K562 (cell line): ENCODE data around the gene TUT7. TPM values are rescaled to one million over a fixed set of nuclear protein-coding genes. Genes with fewer than 3 reads are reported as not detected.

ENCODE experiments used
- ARNT ChIP-seq, 2 experiments: fragments of 450-650 bp; IDR thresholded peaks; 2 replicates each; pipeline ENCODE4 v1.6.1; 2016; ENCODE audit warnings: mild to moderate bottlenecking in 1 of 2
- ATF1 ChIP-seq, 2 experiments: fragments of 450-650 bp in 1 of 2; IDR thresholded peaks; 2 replicates each; pipeline ENCODE4 v1.6.1; 2016; ENCODE audit warnings: missing compliant biosample characterization in 1 of 2, missing genetic modification characterization in 1 of 2
- BRD9 ChIP-seq: fragments of 450-650 bp; IDR thresholded peaks from 2 replicates; pipeline ENCODE4 v1.6.1; 2018; ENCODE audit warnings: low read depth; ENCODE audit not compliant: partially characterized antibody
- CLOCK ChIP-seq: fragments of 250-450 bp; sonication (Bioruptor Pico); IDR thresholded peaks from 2 replicates; pipeline ENCODE4 v1.4.0; 2020; ENCODE audit warnings: mild to moderate bottlenecking, moderate library complexity, borderline replicate concordance
- DPF2 ChIP-seq: fragments of 450-650 bp; IDR thresholded peaks from 2 replicates; pipeline ENCODE4 v1.6.1; 2016
- ETS1 ChIP-seq: conservative IDR thresholded peaks from 2 replicates; pipeline ENCODE4 v1.6.1; 2011; ENCODE audit warnings: low read depth, mild to moderate bottlenecking, low read length; ENCODE audit not compliant: control insufficient read depth
- GABPB1 ChIP-seq: sonication (generic); formaldehyde crosslinking; IDR thresholded peaks from 2 replicates; pipeline ENCODE4 v1.8.0; 2022; ENCODE audit warnings: mild to moderate bottlenecking, missing genetic modification reagents
- HCFC1 ChIP-seq: IDR thresholded peaks from 2 replicates; pipeline ENCODE4 v1.6.1; 2012; ENCODE audit warnings: low read depth, low read length, improper control_type of control experiment
- KDM4B ChIP-seq, 2 experiments: fragments of 450-650 bp in 1 of 2; sonication (generic) in 1 of 2; IDR thresholded peaks; 2 replicates each; pipeline ENCODE4 v1.6.1; 2016 to 2017; ENCODE audit warnings: borderline replicate concordance in 2 of 2, antibody characterized with exemption in 1 of 2, low read depth in 1 of 2, mild to moderate bottlenecking in 1 of 2
- NCOA1 ChIP-seq: fragments of 450-650 bp; IDR thresholded peaks from 2 replicates; pipeline ENCODE4 v1.6.1; 2016; ENCODE audit warnings: low read depth
- PCBP1 ChIP-seq: fragments of 200-400 bp; formaldehyde crosslinking; IDR thresholded peaks from 2 replicates; pipeline ENCODE4 v1.6.1; 2018; ENCODE audit warnings: mild to moderate bottlenecking, low read depth, low read length; ENCODE audit not compliant: poor library complexity, severe bottlenecking
- PHF21A ChIP-seq: fragments of 450-650 bp; IDR thresholded peaks from 2 replicates; pipeline ENCODE4 v1.6.1; 2017; ENCODE audit warnings: low read depth, borderline replicate concordance
- TAF9B ChIP-seq: fragments of 450-650 bp; IDR thresholded peaks from 2 replicates; pipeline ENCODE4 v1.6.1; 2018; ENCODE audit warnings: mild to moderate bottlenecking; ENCODE audit not compliant: partially characterized antibody
- TEAD4 ChIP-seq, 2 experiments: sonication (generic) in 1 of 2; formaldehyde crosslinking in 1 of 2; IDR thresholded peaks; 2 replicates each; pipeline versions ENCODE4 v1.6.1 to v1.8.0; 2012 to 2022; ENCODE audit warnings: borderline replicate concordance in 1 of 2, inconsistent platforms in 1 of 2, low read length in 1 of 2, mild to moderate bottlenecking in 1 of 2, missing genetic modification reagents in 1 of 2
- UBTF ChIP-seq, 2 experiments: IDR thresholded peaks; 2 replicates each; pipeline ENCODE4 v1.6.1; 2012; ENCODE audit warnings: improper control_type of control experiment in 2 of 2, low read depth in 2 of 2, low read length in 2 of 2, borderline replicate concordance in 1 of 2
- XRCC4 ChIP-seq: IDR thresholded peaks from one replicate; pipeline ENCODE4 v1.6.1; 2011; ENCODE audit not compliant: insufficient read depth, insufficient read length; ENCODE audit errors: extremely low read depth
- ZC3H11A ChIP-seq: IDR thresholded peaks from 2 replicates; pipeline ENCODE4 v1.6.1; 2012; ENCODE audit warnings: low read depth, low read length, improper control_type of control experiment
- ZKSCAN8 ChIP-seq: fragments of 200-800 bp; sonication (Bioruptor generic); IDR thresholded peaks from 2 replicates; pipeline ENCODE4 v1.6.1; 2016; ENCODE audit warnings: missing genetic modification characterization, missing compliant biosample characterization
- polyA plus RNA-seq, 8 experiments: library from polyadenylated mRNA; depleted of rRNA in 4 of 8; stranded (reverse) in 5 of 8; unstranded in 3 of 8; fragments of >200 nt; fragmentation: Nextera tagmentation in 2 of 8; fragmentation: Illumina TruSeq in 1 of 8; extraction: Ambion mirVana in 2 of 8; extraction: Trizol in 1 of 8; gene quantifications; 2 replicates each; pipeline versions ENCODE4 v1.2.1 to v1.2.3, GENCODE V29; 2011 to 2014; ENCODE audit warnings: inconsistent platforms in 1 of 8, missing spikeins in 1 of 8
- total RNA-seq, 7 experiments: library from RNA; depleted of rRNA in 6 of 7; stranded (reverse); fragments of >200 nt in 6 of 7; fragmentation: Illumina TruSeq in 2 of 7; extraction: Trizol in 2 of 7; gene quantifications; 2 replicates each; pipeline versions ENCODE4 v1.2.1 to v1.2.3, GENCODE V29; 2011 to 2021; ENCODE audit warnings: low replicate concordance in 1 of 7
- TF ChIP-seq, protein P1 (sequence below): sonication (generic); formaldehyde crosslinking; IDR thresholded peaks from 2 replicates; pipeline ENCODE4 v1.8.0; 2022; ENCODE audit warnings: missing genetic modification reagents, mild to moderate bottlenecking, moderate library complexity, borderline replicate concordance

The TUT7 gene
- total and polyA plus RNA-seq, 9 of the 15 experiments (the other 6 are each of a cell fraction or from before 2014, with no cell fraction given), result 5.9 to 26.9 (median 15.2) TPM

- TF ChIP-seq CLOCK (CRISPR knock-in tag), result no peak
- TF ChIP-seq PCBP1, result peak; percentile 62
- peak; percentile 25 for TF ChIP-seq BRD9
- no peak for TF ChIP-seq ARNT (IDR thresholded peaks at IDR 0.05)
- TF ChIP-seq, protein P1, sequence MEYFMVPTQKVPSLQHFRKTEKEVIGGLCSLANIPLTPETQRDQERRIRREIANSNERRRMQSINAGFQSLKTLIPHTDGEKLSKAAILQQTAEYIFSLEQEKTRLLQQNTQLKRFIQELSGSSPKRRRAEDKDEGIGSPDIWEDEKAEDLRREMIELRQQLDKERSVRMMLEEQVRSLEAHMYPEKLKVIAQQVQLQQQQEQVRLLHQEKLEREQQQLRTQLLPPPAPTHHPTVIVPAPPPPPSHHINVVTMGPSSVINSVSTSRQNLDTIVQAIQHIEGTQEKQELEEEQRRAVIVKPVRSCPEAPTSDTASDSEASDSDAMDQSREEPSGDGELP (CRISPR knock-in tag), result peak; percentile 70
- TF ChIP-seq ZKSCAN8 (CRISPR knock-in tag), result no peak
- peak; percentile 78 for TF ChIP-seq NCOA1
- no peak for TF ChIP-seq PHF21A
- TF ChIP-seq GABPB1 (CRISPR knock-in tag), result peak; percentile 97
- 0 out of 2 replicates have a peak, but pooled peaks have one; percentile 28 for TF ChIP-seq DPF2
- TF ChIP-seq ETS1, result peak; percentile 85
- peak in 1 of 2 experiments; percentile 3; a peak in 1 of 4 replicates for TF ChIP-seq UBTF (IDR thresholded peaks at IDR 0.05; ENCODE audit: borderline replicate concordance in 1 of 2, low read depth in 2 of 2, low read length in 2 of 2)
- TF ChIP-seq TEAD4 (IDR thresholded peaks at IDR 0.05; ENCODE audit: low read length), result no peak
- no peak for TF ChIP-seq TEAD4 (CRISPR knock-in tag; IDR thresholded peaks at IDR 0.05; ENCODE audit: borderline replicate concordance)
- no peak for TF ChIP-seq ZC3H11A
- TF ChIP-seq HCFC1, result peak; percentile 67
- peak; percentile 63; the same call in 1 of the 2 replicates for TF ChIP-seq ATF1 (CRISPR knock-in tag; IDR thresholded peaks at IDR 0.05)
- peak; percentile 86 for TF ChIP-seq ATF1 (tag; IDR thresholded peaks at IDR 0.05)
- peak; percentile 42 for TF ChIP-seq TAF9B
- peak in 1 of 2 experiments; percentile 42; a peak in 1 of 4 replicates for TF ChIP-seq KDM4B (IDR thresholded peaks at IDR 0.05; ENCODE audit: borderline replicate concordance in 2 of 2, low read depth in 1 of 2)
- TF ChIP-seq XRCC4, result no peak
Observed at GRCh38 chr9:86354011-86354817, at the start of gene TUT7 (continued).
